M059J (cell line): ENCODE results near the gene SEPTIN11. TPM values are rescaled to one million over a fixed set of nuclear protein-coding genes. Genes with fewer than 3 reads are reported as not detected.

ENCODE experiments used
- total RNA-seq: library from RNA; depleted of rRNA; stranded (reverse); fragments of >200 nt; shearing (Covaris generic); gene quantifications from 2 replicates; pipeline ENCODE4 v1.2.3, GENCODE V29; 2014; rRNA removed

Gene SEPTIN11
- total RNA-seq, 1 experiment from 2014 or later, result 34.0 TPM

Other genes starting within 250 kb of the SEPTIN11 start
- not detected in 2 replicates for gene SOWAHB, start 51.6 kb upstream of the SEPTIN11 start, total RNA-seq
- gene CCNI, start 126.2 kb downstream of the SEPTIN11 start, total RNA-seq, result 99.7 and 112 TPM in 2 replicates
- 8.5 and 18.4 TPM in 2 replicates for gene CCNG2, start 207.5 kb downstream of the SEPTIN11 start, total RNA-seq